ENCODE results near the gene FICD.
"Not testable (repeated sequence)": the region's sequence is repeated elsewhere in the genome, so short reads cannot be mapped to it uniquely, and the experiment has no call there.

FICD gene

GRCh38 chr12:108514973-108515814 is at the start of gene FICD:
FICD (plus strand) TSS chr12:108515277; CDS start chr12:108516973, 1,696 bp downstream.
- peak; percentile 99 for DNase-seq

GRCh38 chr12:108465417-108465816 is 49.7 kb upstream of the FICD start:
- DNase-seq = no peak

GRCh38 chr12:108468196-108468968 is 46.7 kb upstream of the FICD start:
- no peak for DNase-seq

- no peak for DNase-seq
Observed at GRCh38 chr12:108473400-108474055, 41.5 kb upstream of the FICD start.

GRCh38 chr12:108475396-108475795 is 39.7 kb upstream of the FICD start:
- DNase-seq = no peak

- no peak for DNase-seq
Observed at GRCh38 chr12:108477055-108477880, 37.8 kb upstream of the FICD start.

GRCh38 chr12:108477881-108478259 is 37.2 kb upstream of the FICD start:
- no peak for DNase-seq

- no peak for DNase-seq
Observed at GRCh38 chr12:108478611-108479206, 36.4 kb upstream of the FICD start.

GRCh38 chr12:108479364-108480070 is 35.6 kb upstream of the FICD start:
- DNase-seq = no peak

- DNase-seq = no peak
Observed at GRCh38 chr12:108482717-108483212, 32.3 kb upstream of the FICD start.

GRCh38 chr12:108483213-108484059 is 31.6 kb upstream of the FICD start:
- DNase-seq = no peak

GRCh38 chr12:108484431-108484830 is 30.6 kb upstream of the FICD start:
- DNase-seq = no peak

- no peak for DNase-seq
Observed at GRCh38 chr12:108484845-108485244, 30.2 kb upstream of the FICD start.

- not testable (repeated sequence) for DNase-seq
Observed at GRCh38 chr12:108485371-108485770, 29.7 kb upstream of the FICD start.

GRCh38 chr12:108487029-108487428 is 28.0 kb upstream of the FICD start:
- DNase-seq = not testable (repeated sequence)

- DNase-seq = no peak
Observed at GRCh38 chr12:108491256-108491655, 23.8 kb upstream of the FICD start.

- DNase-seq = no peak
Observed at GRCh38 chr12:108495054-108495453, 20.0 kb upstream of the FICD start.

GRCh38 chr12:108495823-108496579 is 19.1 kb upstream of the FICD start:
- no peak for DNase-seq

GRCh38 chr12:108498136-108498535 is 16.9 kb upstream of the FICD start:
- no peak for DNase-seq

GRCh38 chr12:108502922-108503321 is 12.2 kb upstream of the FICD start:
- DNase-seq = no peak

Data from activated CD8-positive, alpha-beta memory T cell treated with anti-CD3 and anti-CD28 coated beads, Interleukin-2, amount 50 U/mL, for 4 hours (primary cell).